CD4-positive, CD25-positive, alpha-beta regulatory T cell (primary cell): ENCODE measurements around the gene VEGFB. TPM values are rescaled to one million over a fixed set of nuclear protein-coding genes. Genes with fewer than 3 reads are reported as not detected.
"Not testable (repeated sequence)": the region's sequence is repeated elsewhere in the genome, so short reads cannot be mapped to it uniquely, and the experiment has no call there.

Experiments
- ATAC-seq, 2 donors: fragments of 150-1000 bp; cut with Tn5 transposase; one replicate each; pipeline ENCODE4 v1.10.0; 2021; ENCODE audit warnings: low read depth in 2 of 2, moderate number of reproducible peaks in 2 of 2, moderate library complexity in 1 of 2
- DNase-seq, 3 donors: peaks; one replicate each; pipeline versions ENCODE4 v3.0.0 to v3.0.0-alpha.2; 2012 to 2022; ENCODE audit warnings: mixed read lengths in 1 of 3
- H3K27ac ChIP-seq: one replicate; pipeline ENCODE4 v1.7.0; 2013; ENCODE audit warnings: mild to moderate bottlenecking, low read length; ENCODE audit not compliant: insufficient read depth, poor library complexity, severe bottlenecking
- H3K27me3 ChIP-seq: one replicate; pipeline ENCODE4 v1.7.0; 2013; ENCODE audit warnings: low read length; ENCODE audit not compliant: control insufficient read depth, insufficient read depth
- H3K36me3 ChIP-seq: one replicate; pipeline ENCODE4 v1.7.0; 2013; ENCODE audit warnings: mild to moderate bottlenecking, low read length, moderate library complexity; ENCODE audit not compliant: control insufficient read depth, insufficient read depth
- H3K4me1 ChIP-seq: 2 replicates; pipeline ENCODE4 v1.7.0; 2013; ENCODE audit warnings: mild to moderate bottlenecking, low read length; ENCODE audit not compliant: insufficient read depth, control insufficient read depth, poor library complexity, severe bottlenecking
- H3K4me3 ChIP-seq: one replicate; pipeline ENCODE4 v1.7.0; 2013; ENCODE audit warnings: low read depth, mild to moderate bottlenecking, low read length, moderate library complexity
- H3K9me3 ChIP-seq, 2 experiments: 1 replicate in 1 of 2; 2 replicates in 1 of 2; pipeline ENCODE4 v1.7.0; 2013; ENCODE audit warnings: low read length in 2 of 2, mild to moderate bottlenecking in 1 of 2, moderate library complexity in 1 of 2; ENCODE audit not compliant: control insufficient read depth in 2 of 2
- H3K27ac Mint-ChIP-seq, 3 donors: one replicate each; pipeline ENCODE4 v1.8.0; 2020 to 2022; ENCODE audit warnings: mild to moderate bottlenecking in 3 of 3, mixed read lengths in 3 of 3, moderate library complexity in 2 of 3
- H3K27me3 Mint-ChIP-seq: one replicate; pipeline ENCODE4 v1.8.0; 2022; ENCODE audit warnings: mild to moderate bottlenecking, mixed read lengths
- H3K36me3 Mint-ChIP-seq: one replicate; pipeline ENCODE4 v1.8.0; 2020; ENCODE audit warnings: mixed read lengths
- H3K4me1 Mint-ChIP-seq, 4 donors: one replicate each; pipeline ENCODE4 v1.8.0; 2020 to 2022; ENCODE audit warnings: mixed read lengths in 4 of 4, mild to moderate bottlenecking in 1 of 4
- H3K4me3 Mint-ChIP-seq, 4 donors: one replicate each; pipeline ENCODE4 v1.8.0; 2020 to 2022; ENCODE audit warnings: mild to moderate bottlenecking in 4 of 4, mixed read lengths in 4 of 4, moderate library complexity in 3 of 4
- H3K9me3 Mint-ChIP-seq, 7 donors: one replicate each; pipeline ENCODE4 v1.8.0; 2020 to 2022; ENCODE audit warnings: mixed read lengths in 7 of 7, mild to moderate bottlenecking in 3 of 7, moderate library complexity in 2 of 7
- polyA plus RNA-seq, 4 donors: library from polyadenylated mRNA; unstranded; fragments of 300-500 nt; fragmentation: Illumina TruSeq; gene quantifications; one replicate each; pipeline ENCODE4 v1.2.3, GENCODE V29; 2021
- total RNA-seq: library from RNA; stranded (reverse); gene quantifications from one replicate; pipeline ENCODE4 v1.2.3, GENCODE V29; 2022

The VEGFB gene
- total and polyA plus RNA-seq, 5 donors from 2014 or later, result 6.5 to 19.6 (median 8.3) TPM

DNA sequence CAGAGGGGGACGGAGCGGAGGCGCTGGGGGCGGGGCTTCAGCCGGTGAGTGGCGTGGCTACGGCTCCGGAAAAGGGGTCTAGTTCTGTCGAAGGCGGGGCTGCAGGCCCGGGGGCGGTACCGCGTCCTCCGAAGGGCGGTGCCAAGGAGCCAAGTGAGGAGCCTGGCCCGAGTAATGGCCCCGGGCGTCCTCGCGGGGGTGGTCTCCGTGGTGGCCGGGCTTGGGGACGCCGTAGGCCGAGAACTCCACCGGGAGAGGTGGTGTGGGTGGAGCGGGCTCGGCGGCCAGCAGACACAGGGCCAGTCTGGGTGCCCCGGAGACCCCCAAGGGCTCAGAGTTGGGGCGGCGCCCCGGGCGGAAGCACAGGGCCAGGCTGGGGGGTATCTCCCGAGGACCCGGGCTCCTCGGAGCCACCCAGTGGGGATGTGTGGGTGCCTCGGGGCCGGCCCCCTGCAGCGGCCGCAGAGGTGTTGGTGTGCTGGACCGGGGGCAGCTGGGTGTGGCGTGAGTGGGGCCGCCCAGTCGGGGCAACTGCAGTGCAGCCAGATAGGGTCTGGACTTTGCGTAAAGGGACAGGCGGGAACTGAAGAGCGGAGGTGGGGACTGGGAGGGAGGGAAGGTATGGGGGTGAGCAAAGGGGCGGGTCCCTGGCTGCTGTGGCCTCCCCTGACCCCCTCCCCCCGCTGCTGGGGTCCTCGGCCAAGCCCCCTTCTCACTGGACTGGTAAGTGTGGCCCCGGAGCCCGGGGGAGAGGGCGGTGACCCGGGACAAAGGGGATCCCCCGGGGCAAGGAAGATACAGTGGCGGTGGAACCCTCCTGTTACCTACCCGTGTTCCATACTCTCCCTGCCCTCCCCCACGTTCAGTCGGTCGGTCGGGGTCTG lies 7.3 kb downstream of the VEGFB start:
- Mint-ChIP-seq H3K36me3 (no peaks in the 10 kb centered on the region), H3K27ac (peak overlapping the region; percentile 93 to 99 (median 98)), H3K4me3 (peak overlapping the region; percentile 87 to 98 (median 94)), H3K4me1 (peaks cover 0 to 53% (median 20%) of the 10 kb centered on the region in 4 donors), H3K27me3 (no peaks in the 10 kb centered on the region), H3K9me3 (no peaks in the 10 kb centered on the region)
- Histone ChIP-seq H3K27ac (peak overlapping the region; percentile 100), H3K4me1 (peaks cover 45% of the 10 kb centered on the region), H3K4me3 (peak overlapping the region; percentile 7), H3K36me3 (peaks cover 4% of the 10 kb centered on the region), H3K9me3 (no peaks in the 10 kb centered on the region), H3K27me3 (no peaks in the 10 kb centered on the region)
- DNase-seq (peak in 1 of 3 donors; percentile 99), ATAC-seq (peak in 1 of 2 donors; percentile 0)

DNA sequence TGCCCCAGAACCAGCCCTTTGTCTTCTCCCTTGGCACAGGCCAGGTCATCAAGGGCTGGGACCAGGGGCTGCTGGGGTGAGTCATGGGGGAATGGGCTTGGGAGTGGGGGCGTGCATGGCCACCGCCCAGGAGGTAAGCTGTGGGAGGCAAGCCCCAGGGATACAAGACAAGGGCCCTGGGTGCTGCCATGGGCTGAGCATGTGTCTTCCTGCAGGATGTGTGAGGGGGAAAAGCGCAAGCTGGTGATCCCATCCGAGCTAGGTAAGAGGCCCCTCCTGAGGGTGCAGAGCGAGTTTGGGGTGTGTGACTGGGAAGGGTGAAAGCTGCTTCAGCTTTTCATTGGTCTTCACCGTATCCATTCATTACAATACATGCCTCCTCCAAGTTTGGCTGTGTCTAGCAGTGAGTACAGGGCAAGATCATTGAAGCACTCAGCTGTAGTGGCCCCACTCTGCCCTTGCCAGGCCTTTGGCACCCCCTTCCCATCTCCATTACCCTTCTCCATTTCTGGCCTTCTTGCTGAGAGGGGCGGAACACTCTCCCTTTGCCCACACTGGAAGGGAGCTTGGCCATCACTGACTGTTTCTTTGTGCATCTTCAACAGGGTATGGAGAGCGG lies 9.0 kb downstream of the VEGFB start:
- Histone ChIP-seq H3K4me3 (no peak overlapping the region), H3K4me1 (peaks cover 57% of the 10 kb centered on the region), H3K27ac (no peak overlapping the region), H3K36me3 (peaks cover 4% of the 10 kb centered on the region), H3K27me3 (no peaks in the 10 kb centered on the region), H3K9me3 (no peaks in the 10 kb centered on the region)
- Mint-ChIP-seq H3K27me3 (no peaks in the 10 kb centered on the region), H3K9me3 (peaks cover 0 to 2% (median 0%) of the 10 kb centered on the region in 7 donors), H3K27ac (peak overlapping the region in 2 of 3 donors; percentile 15 to 44), H3K4me3 (peak overlapping the region; percentile 68 to 79 (median 74)), H3K36me3 (no peaks in the 10 kb centered on the region), H3K4me1 (peaks cover 0 to 57% (median 25%) of the 10 kb centered on the region in 4 donors)
- ATAC-seq, result no peak
- no peak for DNase-seq

DNA sequence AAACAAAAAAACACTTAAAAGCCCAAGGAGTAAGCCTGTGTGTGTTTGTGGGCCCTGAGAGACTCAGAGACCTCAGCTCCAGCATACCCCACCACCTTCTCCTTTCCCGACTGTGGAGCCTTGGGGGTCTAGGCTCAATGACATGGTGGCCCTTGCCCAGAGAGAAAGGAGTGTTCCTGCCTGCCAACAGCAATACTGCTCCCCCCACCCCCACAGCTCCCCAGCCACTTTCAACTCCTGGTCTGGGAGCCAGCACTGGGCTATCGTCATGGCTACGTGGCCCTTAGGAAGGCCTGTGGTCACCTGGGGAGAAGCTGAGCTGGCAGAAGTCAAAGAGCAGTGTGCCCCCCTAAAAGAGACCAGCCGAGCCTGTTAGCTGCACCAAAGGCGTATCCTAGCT lies 9.7 kb downstream of the VEGFB start:
- ATAC-seq (no peak), DNase-seq (no peak)
- Mint-ChIP-seq H3K4me3 (peak overlapping the region; percentile 19 to 91 (median 62)), H3K27ac (peak overlapping the region in 1 of 3 donors; percentile 5), H3K27me3 (no peaks in the 10 kb centered on the region), H3K36me3 (no peaks in the 10 kb centered on the region), H3K9me3 (peaks cover 0 to 2% (median 0%) of the 10 kb centered on the region in 7 donors), H3K4me1 (peaks cover 0 to 57% (median 25%) of the 10 kb centered on the region in 4 donors)
- Histone ChIP-seq H3K36me3 (peaks cover 4% of the 10 kb centered on the region), H3K27ac (no peak overlapping the region), H3K27me3 (no peaks in the 10 kb centered on the region), H3K9me3 (no peaks in the 10 kb centered on the region), H3K4me1 (peaks cover 57% of the 10 kb centered on the region), H3K4me3 (no peak overlapping the region)

DNA sequence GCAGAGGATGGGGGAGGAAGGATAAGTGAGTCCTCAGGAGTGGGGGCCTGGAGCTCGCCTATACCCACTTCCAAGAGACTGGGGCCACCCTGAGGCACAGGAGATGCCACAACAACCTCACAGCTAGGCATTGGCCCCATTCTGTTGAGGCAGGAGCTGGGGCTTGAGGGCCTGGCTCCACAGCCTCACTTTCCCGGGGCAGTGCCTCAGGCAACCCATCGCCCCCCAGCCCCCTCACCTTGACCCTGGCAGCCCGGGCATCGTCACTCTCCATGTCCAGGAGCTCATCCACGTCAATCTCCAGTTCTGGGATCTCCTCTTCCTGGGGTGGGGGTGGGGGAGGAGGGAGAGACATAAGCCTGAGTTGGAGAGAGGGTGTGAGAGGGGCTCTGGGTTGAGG lies 10.6 kb downstream of the VEGFB start:
- H3K4me1 ChIP-seq, result peaks cover 55% of the 10 kb centered on the region
- Mint-ChIP-seq H3K27ac (peak overlapping the region in 2 of 3 donors; percentile 5 to 85), H3K36me3 (no peaks in the 10 kb centered on the region), H3K4me1 (peaks cover 0 to 53% (median 26%) of the 10 kb centered on the region in 4 donors), H3K9me3 (peaks cover 0 to 2% (median 0%) of the 10 kb centered on the region in 7 donors), H3K27me3 (no peaks in the 10 kb centered on the region), H3K4me3 (peak overlapping the region; percentile 83 to 91 (median 86))
- ATAC-seq (no peak), DNase-seq (no peak)
- peak overlapping the region; percentile 55 for H3K27ac ChIP-seq
- no peaks in the 10 kb centered on the region for H3K9me3 ChIP-seq
- H3K36me3 ChIP-seq, result peaks cover 4% of the 10 kb centered on the region
- no peak overlapping the region for H3K4me3 ChIP-seq
- no peaks in the 10 kb centered on the region for H3K27me3 ChIP-seq

DNA sequence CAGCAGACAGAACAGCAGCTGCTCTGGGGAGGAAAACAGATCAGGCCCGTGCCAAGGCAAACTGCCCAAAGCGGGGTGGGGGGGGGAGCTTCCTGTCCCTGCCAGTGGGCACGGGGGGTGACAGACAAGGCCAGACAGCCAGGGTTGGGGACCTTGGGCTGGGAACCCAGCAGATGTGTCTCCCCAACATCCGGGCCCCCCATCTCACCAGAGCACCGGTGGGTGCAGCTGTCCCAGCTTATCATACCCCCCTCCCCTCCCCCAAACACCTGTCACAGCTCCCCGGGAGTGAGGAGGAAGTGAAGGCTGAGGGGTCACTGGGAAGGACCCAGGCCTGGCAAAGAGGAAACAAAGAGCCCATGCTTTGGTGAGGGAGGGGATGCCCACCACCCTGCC lies 11.0 kb downstream of the VEGFB start:
- peak overlapping the region; percentile 37 for H3K4me3 ChIP-seq
- no peaks in the 10 kb centered on the region for H3K36me3 Mint-ChIP-seq
- peak overlapping the region in 2 of 3 donors; percentile 5 to 85 for H3K27ac Mint-ChIP-seq
- peaks cover 54% of the 10 kb centered on the region for H3K4me1 ChIP-seq
- H3K9me3 ChIP-seq, result no peaks in the 10 kb centered on the region
- H3K4me1 Mint-ChIP-seq, result peaks cover 0 to 51% (median 24%) of the 10 kb centered on the region in 4 donors
- ATAC-seq (no peak), DNase-seq (peak in 1 of 3 donors; percentile 52)
- peaks cover 0 to 2% (median 0%) of the 10 kb centered on the region in 7 donors for H3K9me3 Mint-ChIP-seq
- H3K27me3 ChIP-seq, result no peaks in the 10 kb centered on the region
- peak overlapping the region; percentile 55 for H3K27ac ChIP-seq
- no peaks in the 10 kb centered on the region for H3K27me3 Mint-ChIP-seq
- peaks cover 4% of the 10 kb centered on the region for H3K36me3 ChIP-seq
- H3K4me3 Mint-ChIP-seq, result peak overlapping the region; percentile 83 to 91 (median 86)

DNA sequence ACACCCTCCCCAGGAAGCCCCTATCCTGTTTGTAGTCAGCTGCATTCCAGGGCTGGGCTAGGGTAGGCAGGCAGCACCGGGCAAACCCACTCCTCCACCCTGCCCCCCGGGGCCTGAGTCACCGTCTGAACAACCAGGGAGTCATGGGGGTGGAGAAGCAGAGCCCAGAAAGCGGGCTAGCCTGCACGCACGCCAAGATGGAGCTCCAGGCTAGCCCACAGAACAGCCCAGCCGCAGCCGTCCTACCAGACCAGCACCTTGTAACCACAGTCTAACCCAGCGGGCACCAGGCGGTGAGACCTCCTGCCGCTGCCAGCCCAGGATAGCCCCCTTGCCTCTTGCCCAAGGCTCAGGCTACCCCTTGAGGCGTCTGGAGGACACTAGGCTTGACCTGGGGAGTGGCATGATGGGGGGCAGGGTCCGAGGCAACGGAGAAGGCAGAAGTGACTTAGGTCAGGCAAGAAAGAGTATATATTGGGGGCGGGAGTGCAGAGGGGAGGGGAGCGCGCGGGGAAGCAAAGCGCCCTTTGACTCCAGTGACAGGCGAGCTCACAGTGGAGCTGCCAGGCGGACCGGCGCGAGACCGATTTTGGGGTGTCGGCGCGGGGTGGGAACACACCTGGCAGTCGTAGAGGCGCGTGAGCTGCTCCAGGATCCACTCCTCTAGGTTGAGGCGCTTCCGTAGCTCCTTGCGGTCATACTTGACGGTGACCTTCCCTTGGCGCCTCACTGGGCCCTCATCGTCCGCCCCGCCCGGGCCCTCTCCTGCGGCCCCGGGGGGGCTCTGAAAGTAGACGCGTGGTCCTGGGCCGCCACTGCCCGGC lies 11.6 kb downstream of the VEGFB start:
- peaks cover 0 to 52% (median 21%) of the 10 kb centered on the region in 4 donors for H3K4me1 Mint-ChIP-seq

DNA sequence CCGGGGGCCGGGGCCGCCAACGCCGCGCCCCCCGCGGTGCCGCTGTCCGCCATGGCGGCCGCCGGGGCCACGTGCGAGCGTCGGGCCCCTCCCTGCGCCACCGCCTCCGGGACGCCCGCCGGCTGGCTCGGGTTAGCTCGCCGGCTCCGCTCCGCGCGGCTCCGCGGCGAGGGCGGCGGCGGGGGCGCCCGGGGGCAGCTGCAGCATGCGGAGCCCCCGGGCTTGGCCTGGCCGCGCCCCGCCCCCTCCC lies 12.2 kb downstream of the VEGFB start:
- peaks cover 59% of the 10 kb centered on the region for H3K4me1 ChIP-seq
- not testable (repeated sequence) for H3K36me3 ChIP-seq, H3K9me3 Mint-ChIP-seq, H3K27ac ChIP-seq, H3K9me3 ChIP-seq, H3K27me3 ChIP-seq, DNase-seq, H3K36me3 Mint-ChIP-seq, H3K4me3 ChIP-seq, H3K27me3 Mint-ChIP-seq, H3K27ac Mint-ChIP-seq
- Mint-ChIP-seq H3K4me3 (peak overlapping the region; percentile 82 to 92 (median 89)), H3K4me1 (peaks cover 0 to 49% (median 21%) of the 10 kb centered on the region in 4 donors)
- ATAC-seq, result peak; percentile 4 to 17

More for the DNA sequence above, 11.6 kb downstream of the VEGFB start:
- Histone ChIP-seq H3K4me1 (peaks cover 57% of the 10 kb centered on the region), H3K9me3 (no peaks in the 10 kb centered on the region), H3K36me3 (peaks cover 4% of the 10 kb centered on the region), H3K27ac (peak overlapping the region; percentile 55), H3K4me3 (peak overlapping the region; percentile 37), H3K27me3 (no peaks in the 10 kb centered on the region)
- Mint-ChIP-seq H3K27me3 (no peaks in the 10 kb centered on the region), H3K9me3 (peaks cover 0 to 2% (median 0%) of the 10 kb centered on the region in 7 donors), H3K36me3 (no peaks in the 10 kb centered on the region), H3K27ac (peak overlapping the region in 2 of 3 donors; percentile 48 to 85), H3K4me3 (peak overlapping the region; percentile 83 to 91 (median 86))
- no peak for ATAC-seq
- peak; percentile 38 to 62 (median 50) for DNase-seq
